GM21717 (cell line): ENCODE measurements around the gene SAA2.
"Not testable (repeated sequence)": the region's sequence is repeated elsewhere in the genome, so short reads cannot be mapped to it uniquely, and the experiment has no call there.

ENCODE experiments used
- ATAC-seq: cut with Tn5 transposase; IDR thresholded peaks from one replicate; pipeline ENCODE4 v1.9.1; 2021; ENCODE audit warnings: mild to moderate bottlenecking, moderate library complexity; ENCODE audit not compliant: unreplicated experiment

The SAA2 gene

DNA sequence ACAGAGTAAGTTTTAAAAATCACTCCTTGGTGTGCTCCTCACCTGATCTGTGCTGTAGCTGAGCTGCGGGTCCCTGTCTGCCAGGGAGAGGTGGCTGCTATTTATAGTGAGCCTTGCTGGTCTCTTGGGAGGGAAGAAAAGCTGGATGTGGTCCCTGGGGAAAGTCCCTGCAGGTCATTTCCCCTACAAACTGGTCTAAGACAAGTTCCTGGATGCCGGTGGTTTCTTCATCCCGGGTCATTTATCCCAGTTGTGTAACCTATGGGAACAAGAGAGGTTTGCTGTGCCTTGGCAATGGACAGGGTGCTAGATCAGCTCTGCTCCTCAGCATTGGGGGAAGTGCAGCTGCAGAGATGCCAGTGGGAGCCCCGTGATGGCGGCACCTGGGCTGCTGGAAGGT lies at the start of gene SAA2:
TSS of gene SAA2 (minus strand) at position 108 of the 400 bp plus-strand sequence. CDS start 657 bp downstream, outside the sequence.
- ATAC-seq = no peak

DNA sequence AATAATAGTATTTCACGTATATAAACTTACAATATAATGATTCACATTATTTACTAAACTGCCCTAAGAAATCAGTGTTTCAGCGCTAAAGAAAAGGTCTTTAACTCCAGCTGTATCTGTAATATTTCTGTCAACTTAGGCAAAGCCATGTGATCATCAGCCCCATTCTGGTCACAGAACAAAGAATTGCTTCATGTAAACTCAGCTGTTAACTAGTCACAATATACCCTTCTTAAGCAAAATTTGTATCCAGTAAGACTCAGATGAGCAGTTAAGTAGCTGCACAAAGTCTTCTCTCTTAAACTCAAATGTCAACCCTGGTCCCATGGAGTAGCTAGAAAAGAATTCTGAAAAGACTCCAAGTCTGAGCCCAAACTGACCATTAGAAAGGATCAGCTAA lies 46.8 kb upstream of the SAA2 start:
- no peak for ATAC-seq

- no peak for ATAC-seq
These were observed 46.4 kb upstream of the SAA2 start for GRCh38 chr11:18294862-18295261.

- no peak for ATAC-seq
These were observed 40.4 kb upstream of the SAA2 start for GRCh38 chr11:18288911-18289310.

DNA sequence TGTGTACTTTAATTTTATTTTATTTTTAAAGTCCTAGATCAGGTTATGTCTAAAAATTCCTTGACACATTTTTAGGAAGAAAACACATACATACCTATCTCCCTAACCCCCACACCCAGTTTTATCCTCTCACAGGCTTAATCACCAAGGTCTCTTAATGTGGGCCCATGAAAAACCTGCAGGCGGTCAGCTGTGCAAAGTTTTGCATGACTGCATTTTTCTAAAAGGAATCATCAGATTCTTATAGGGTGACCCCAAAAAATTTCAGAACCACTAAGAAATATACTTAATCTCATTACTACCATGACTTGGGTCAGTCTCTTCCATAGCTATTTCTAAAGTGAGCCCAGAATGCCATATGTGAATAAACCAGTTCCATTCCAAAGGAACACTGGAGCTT lies 37.4 kb upstream of the SAA2 start:
- no peak for ATAC-seq

- no peak for ATAC-seq
These were observed 34.2 kb upstream of the SAA2 start for GRCh38 chr11:18282626-18283025.

DNA sequence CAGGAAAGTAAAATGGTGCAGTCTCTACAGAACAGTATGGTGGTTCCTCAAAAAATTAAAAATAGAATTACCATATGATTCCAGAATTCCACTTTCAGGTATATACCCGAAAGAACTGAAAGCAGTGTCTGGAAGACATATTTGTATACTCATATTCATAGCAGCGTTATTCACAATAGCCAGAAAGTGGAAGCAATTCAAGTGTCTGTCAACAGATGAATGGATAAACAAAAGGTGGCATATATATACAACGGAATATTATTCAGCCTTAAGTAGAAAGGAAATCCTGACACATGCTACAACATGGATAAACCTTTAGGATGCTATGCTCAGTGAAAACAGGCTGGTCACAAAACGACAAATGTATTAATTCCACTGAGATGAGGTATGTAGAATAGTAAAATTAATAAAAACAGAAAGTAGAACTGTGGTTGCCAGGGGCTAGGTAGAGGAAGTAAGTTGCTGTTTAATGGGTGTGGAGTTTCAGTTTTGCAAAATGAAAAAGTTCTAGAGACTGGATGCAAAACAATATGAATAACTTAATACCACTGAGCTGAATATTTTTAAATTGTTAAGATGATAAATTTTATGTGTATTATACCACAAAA lies 32.1 kb upstream of the SAA2 start:
- ATAC-seq = peak; percentile 79

DNA sequence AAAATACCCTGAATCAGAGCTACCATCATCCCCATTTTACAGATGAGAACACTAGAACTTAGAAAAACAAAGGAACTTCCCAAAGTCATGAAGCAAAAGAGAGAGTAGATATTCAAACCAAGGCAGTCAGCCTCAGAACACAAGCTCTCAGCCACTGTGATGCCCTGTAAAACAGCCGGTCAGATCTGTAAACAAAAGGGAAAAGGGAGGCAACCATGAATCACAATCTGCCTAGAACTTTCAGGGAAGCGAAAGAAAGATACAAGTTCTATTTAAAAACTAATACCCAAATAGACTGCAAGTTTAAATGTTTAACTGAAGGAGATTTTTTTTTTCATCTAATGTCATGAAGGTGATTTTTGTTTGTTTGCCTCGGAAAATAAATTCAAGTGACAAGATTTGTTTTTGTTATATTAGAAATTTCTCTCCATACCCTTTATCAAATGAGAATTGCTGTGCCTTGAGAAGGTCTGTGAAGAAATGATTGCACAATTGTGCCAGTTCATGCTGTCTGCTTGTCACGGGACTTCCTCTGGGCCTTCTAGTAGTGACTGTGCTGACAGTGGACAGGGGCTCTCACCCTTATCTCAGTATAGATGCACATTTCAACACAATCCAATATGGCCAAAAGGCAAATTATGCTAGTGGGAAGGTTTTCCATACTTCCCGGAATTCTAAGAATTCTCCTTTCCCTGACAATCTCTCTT lies 29.2 kb upstream of the SAA2 start:
- ATAC-seq = no peak

GRCh38 chr11:18271206-18271605 lies 22.7 kb upstream of the SAA2 start:
- ATAC-seq = no peak

GRCh38 chr11:18270102-18270501 lies 21.6 kb upstream of the SAA2 start:
- no peak for ATAC-seq

DNA sequence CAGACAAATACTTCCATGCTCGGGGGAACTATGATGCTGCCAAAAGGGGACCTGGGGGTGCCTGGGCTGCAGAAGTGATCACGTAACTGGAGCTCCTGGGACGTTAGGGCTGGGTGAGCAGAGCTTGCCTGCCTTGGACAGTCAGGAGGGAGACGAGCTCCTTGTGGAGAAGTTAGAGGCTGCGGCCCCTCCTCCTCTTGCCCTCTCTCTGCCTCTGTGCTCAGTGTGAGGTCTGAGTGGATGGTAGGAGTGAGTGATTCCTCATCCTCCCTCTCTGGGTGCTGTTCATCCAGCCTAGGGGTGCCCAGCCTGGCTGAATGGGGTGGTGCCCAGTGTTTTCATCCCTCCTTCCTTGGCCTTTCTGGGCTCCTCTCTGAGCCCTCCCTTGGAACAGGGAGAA lies 20.8 kb upstream of the SAA2 start:
- ATAC-seq = not testable (repeated sequence)

GRCh38 chr11:18267335-18268133 lies 19.1 kb upstream of the SAA2 start:
- ATAC-seq = peak; percentile 65

GRCh38 chr11:18265949-18266348 lies 17.5 kb upstream of the SAA2 start, which contains the start of gene SAA1:
Gene SAA1 (plus strand): TSS chr11:18266264. CDS start chr11:18266888, 624 bp downstream.
- ATAC-seq = no peak

DNA sequence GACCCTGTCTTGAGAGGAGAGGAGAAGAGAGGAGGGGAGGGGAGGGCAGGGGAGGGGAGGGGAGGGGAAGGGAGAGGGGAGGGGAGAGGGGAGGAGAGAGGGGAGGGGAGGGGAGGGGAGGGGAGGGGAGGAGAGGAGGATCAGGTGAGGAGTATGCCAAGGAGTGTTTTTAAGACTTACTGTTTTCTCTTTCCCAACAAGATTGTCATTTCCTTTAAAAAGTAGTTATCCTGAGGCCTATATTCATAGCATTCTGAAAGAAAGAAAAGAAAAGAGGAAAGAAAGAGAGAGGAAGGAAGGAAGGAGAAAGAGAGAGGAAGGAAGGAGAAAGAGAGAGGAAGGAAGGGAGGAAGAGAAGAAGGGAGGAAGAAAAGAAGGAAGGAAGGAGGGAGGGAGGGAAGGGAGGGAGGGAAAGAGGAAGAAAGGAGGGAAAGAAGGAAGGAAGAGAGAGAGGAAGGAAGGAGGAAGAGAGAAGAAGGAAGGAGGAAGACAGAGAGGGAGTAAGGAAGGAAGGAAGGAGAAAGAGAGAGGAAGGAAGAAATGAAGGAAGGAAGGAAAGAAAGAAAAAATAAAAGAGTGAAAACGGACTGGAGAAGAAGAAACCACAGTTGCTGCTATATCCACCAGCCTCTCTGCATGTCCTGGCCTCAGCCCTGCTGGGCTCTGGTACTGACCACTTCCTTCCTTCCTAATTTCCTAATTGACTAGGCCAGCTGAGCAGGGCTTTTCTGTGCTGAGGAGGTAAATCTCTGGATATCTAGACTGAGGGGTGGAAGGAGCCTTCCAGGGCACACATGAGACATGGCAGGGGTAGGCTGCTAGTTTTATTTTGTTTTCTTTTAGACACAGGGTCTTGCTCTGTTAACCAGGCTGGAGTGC lies 16.4 kb upstream of the SAA2 start:
- no peak for ATAC-seq

GRCh38 chr11:18264035-18264434 lies 15.6 kb upstream of the SAA2 start:
- peak; percentile 41 for ATAC-seq

DNA sequence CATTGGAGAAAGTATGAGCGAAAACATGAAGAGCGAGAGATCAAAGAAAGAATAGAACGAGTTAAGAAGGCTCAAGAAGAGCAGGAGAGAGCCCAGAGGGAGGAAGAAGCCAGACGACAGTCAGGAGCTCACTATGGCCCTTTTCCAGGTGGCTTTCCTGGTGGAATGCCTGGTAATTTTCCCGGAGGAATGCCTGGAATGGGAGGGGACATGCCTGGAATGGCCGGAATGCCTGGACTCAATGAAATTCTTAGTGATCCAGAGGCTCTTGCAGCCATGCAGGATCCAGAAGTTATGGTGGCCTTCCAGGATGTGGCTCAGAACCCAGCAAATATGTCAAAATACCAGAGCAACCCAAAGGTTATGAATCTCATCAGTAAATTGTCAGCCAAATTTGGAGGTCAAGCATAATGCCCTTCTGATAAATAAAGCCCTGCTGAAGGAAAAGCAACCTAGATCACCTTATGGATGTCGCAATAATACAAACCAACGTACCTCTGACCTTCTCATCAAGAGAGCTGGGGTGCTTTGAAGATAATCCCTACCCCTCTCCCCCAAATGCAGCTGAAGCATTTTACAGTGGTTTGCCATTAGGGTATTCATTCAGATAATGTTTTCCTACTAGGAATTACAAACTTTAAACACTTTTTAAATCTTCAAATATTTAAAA lies 14.3 kb upstream of the SAA2 start:
- not testable (repeated sequence) for ATAC-seq

DNA sequence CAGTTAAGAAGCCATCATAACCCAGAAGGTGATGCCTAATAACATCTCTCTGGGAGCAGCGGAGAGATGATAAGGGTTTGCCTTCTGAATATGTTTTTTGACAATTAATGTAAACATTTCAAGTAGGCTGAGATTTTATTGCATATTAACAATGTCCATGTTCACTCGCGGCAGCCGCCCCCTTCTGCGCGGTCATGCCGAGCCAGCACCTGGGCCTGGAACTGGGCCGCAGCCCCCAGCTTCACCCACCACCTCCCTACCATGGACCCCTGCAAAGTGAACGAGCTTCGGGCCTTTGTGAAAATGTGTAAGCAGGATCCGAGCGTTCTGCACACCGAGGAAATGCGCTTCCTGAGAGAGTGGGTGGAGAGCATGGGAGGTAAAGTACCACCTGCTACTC lies 13.3 kb upstream of the SAA2 start:
- ATAC-seq = no peak

DNA sequence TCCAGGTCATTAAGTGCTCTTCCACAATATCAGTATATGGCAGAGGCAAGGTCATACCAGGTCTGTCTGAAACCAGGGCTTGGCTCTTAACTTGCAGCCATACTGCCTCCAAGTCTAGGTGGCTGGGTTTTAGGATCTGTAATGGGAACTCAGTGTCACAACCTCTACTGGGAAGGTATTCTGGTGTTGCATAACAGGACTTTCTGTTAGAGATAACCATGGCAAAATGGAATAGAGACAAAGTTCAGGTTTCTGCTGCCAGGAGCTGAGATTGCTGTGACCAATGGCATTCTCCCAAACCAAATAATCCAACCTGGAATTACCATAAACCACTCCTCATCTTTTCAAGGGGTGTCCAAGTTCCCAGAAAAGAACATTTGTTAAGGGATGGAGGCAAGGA lies 10.8 kb upstream of the SAA2 start:
- ATAC-seq = no peak

- no peak for ATAC-seq
These were observed 6.4 kb upstream of the SAA2 start for GRCh38 chr11:18254781-18255361.

DNA sequence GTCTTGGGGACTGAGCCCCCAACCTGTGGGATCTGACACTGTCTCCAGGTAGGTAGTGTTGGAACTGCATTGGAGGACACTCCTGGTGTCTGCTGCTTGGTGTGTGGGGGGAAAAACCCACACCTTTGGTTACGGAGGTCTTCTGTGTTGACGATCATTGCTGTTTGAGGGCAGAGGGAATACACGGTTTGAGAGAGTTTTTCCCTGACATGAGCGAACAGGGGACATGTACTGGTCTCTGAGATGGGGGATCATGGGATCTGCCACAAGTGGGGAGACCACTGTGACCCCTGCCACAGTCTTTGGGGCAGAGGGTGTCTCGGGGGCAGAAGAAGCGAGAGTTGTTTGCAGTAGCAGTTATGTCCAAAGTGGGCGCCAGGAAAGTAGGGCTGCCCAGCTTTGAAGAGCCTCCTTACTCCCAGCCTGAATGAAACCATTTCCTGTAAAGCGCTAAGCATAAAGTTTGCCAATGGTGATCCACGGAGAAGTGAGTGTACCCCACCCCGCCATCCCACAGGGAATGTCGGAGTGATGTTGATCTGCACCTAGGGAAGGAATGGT lies 5.4 kb upstream of the SAA2 start:
- ATAC-seq = no peak
